H1 (cell line): ENCODE measurements around the gene TRMT61B. TPM values are rescaled to one million over a fixed set of nuclear protein-coding genes. Genes with fewer than 3 reads are reported as not detected.

Experiments used
- CTCF ChIA-PET: fragments of 300-600 bp; sonication (Branson Sonifier 250); formaldehyde crosslinking; loops from one replicate; lab custom pipeline; 2021; ENCODE audit not compliant: partially characterized antibody; lab: Charles Lee
- POLR2A ChIA-PET: fragments of 300-600 bp; sonication (Branson Sonifier 250); formaldehyde crosslinking; loops from one replicate; lab custom pipeline; 2021; ENCODE audit warnings: inconsistent platforms; ENCODE audit not compliant: partially characterized antibody; lab: Charles Lee
- DNase-seq, 2 experiments: peaks; one replicate each; pipeline versions ENCODE4 v3.0.0 to v3.0.0-alpha.2; 2010 to 2022; ENCODE audit warnings: low spot score in 2 of 2, low read depth in 1 of 2, mixed read lengths in 1 of 2
- FAIRE-seq: peaks from 2 replicates; lab custom pipeline; 2011; peaks lifted over from hg19 to GRCh38; lab: Jason Lieb, UNC
- H2AFZ ChIP-seq: 2 replicates; pipeline ENCODE4 v1.8.1; 2012; ENCODE audit warnings: low read length, inconsistent platforms
- H2AK5ac ChIP-seq: 2 replicates; pipeline ENCODE4 v1.6.1; 2013; ENCODE audit warnings: low read depth, low read length
- H2BK120ac ChIP-seq: replicated peaks from 2 replicates; pipeline ENCODE3; 2013; ENCODE audit warnings: low read depth, low read length, inconsistent platforms
- H2BK12ac ChIP-seq: 2 replicates; pipeline ENCODE4 v1.6.1; 2013; ENCODE audit warnings: low read depth, low read length
- H2BK15ac ChIP-seq: 2 replicates; pipeline ENCODE4 v1.6.1; 2013; ENCODE audit warnings: low read length
- H2BK20ac ChIP-seq: 2 replicates; pipeline ENCODE4 v1.6.1; 2013; ENCODE audit warnings: low read length
- H2BK5ac ChIP-seq: 2 replicates; pipeline ENCODE4 v1.6.1; 2013; ENCODE audit warnings: low read depth, low read length
- H3K14ac ChIP-seq: 2 replicates; pipeline ENCODE4 v1.6.1; 2013; ENCODE audit warnings: inconsistent platforms; ENCODE audit not compliant: insufficient read length
- H3K18ac ChIP-seq: 2 replicates; pipeline ENCODE4 v1.6.1; 2013; ENCODE audit warnings: low read length; ENCODE audit errors: extremely low read depth
- H3K23ac ChIP-seq: 2 replicates; pipeline ENCODE4 v1.6.1; 2013; ENCODE audit warnings: inconsistent platforms; ENCODE audit not compliant: insufficient read length
- H3K23me2 ChIP-seq: 2 replicates; pipeline ENCODE4 v1.6.1; 2013; ENCODE audit warnings: low read depth, low read length
- H3K27ac ChIP-seq: 2 replicates; pipeline ENCODE4 v1.6.1; 2011; ENCODE audit warnings: low read depth, low read length, inconsistent platforms
- H3K27me3 ChIP-seq, 4 experiments: replicated peaks in 1 of 4; 1 replicate in 1 of 4; 2 replicates in 3 of 4; pipeline versions ENCODE4 v1.6.1 to v1.8.1; 2011 to 2013; ENCODE audit warnings: low read length in 3 of 4, mild to moderate bottlenecking in 3 of 4, inconsistent platforms in 2 of 4, mixed read lengths in 2 of 4, moderate library complexity in 1 of 4; ENCODE audit not compliant: control insufficient read depth in 3 of 4, insufficient read depth in 3 of 4; ENCODE audit errors: extremely low read depth in 1 of 4
- H3K36me3 ChIP-seq, 4 experiments: 2 replicates each; pipeline versions ENCODE4 v1.6.1 to v1.8.1; 2011 to 2013; ENCODE audit warnings: mild to moderate bottlenecking in 4 of 4, low read length in 3 of 4, moderate library complexity in 2 of 4, control low read depth in 1 of 4, inconsistent platforms in 1 of 4; ENCODE audit not compliant: insufficient read depth in 4 of 4, control insufficient read depth in 2 of 4
- H3K4ac ChIP-seq: replicated peaks from 2 replicates; pipeline ENCODE3; 2013; ENCODE audit warnings: low read length, low read depth, mixed read lengths, inconsistent platforms; ENCODE audit not compliant: insufficient read length
- H3K4me1 ChIP-seq, 4 experiments: replicated peaks in 1 of 4; 1 replicate in 1 of 4; 2 replicates in 3 of 4; pipeline versions ENCODE4 v1.6.1 to v1.8.1; 2011 to 2013; ENCODE audit warnings: low read length in 3 of 4, inconsistent platforms in 2 of 4, mixed read lengths in 1 of 4; ENCODE audit not compliant: insufficient read depth in 4 of 4, control insufficient read depth in 3 of 4
- H3K4me2 ChIP-seq, 2 experiments: 2 replicates each; pipeline versions ENCODE4 v1.6.1 to v1.8.1; 2011 to 2013; ENCODE audit warnings: low read depth in 2 of 2, low read length in 2 of 2, control low read depth in 1 of 2, inconsistent platforms in 1 of 2, mild to moderate bottlenecking in 1 of 2; ENCODE audit not compliant: insufficient read depth in 1 of 2
- H3K4me3 ChIP-seq, 4 experiments: fragments of 200-600, 300-600 bp in 1 of 4; sonication (generic), shearing (Covaris generic), sonication (Bioruptor Twin) in 1 of 4; 2 replicates each; pipeline versions ENCODE4 v1.5.1 to v1.8.1; 2011 to 2016; ENCODE audit warnings: low read length in 4 of 4, low read depth in 3 of 4, control low read depth in 2 of 4, inconsistent platforms in 2 of 4, mild to moderate bottlenecking in 2 of 4, mixed read lengths in 1 of 4, moderate library complexity in 1 of 4; ENCODE audit not compliant: insufficient read depth in 2 of 4; ENCODE audit errors: extremely low read depth in 1 of 4
- H3K56ac ChIP-seq: replicated peaks from 2 replicates; pipeline ENCODE3; 2013; ENCODE audit warnings: low read depth, mild to moderate bottlenecking, mixed read lengths, low read length, inconsistent platforms; ENCODE audit not compliant: insufficient read length
- H3K79me1 ChIP-seq: 2 replicates; pipeline ENCODE4 v1.6.1; 2013; ENCODE audit warnings: low read depth, low read length, control low read depth
- H3K79me2 ChIP-seq, 2 experiments: 2 replicates each; pipeline versions ENCODE4 v1.6.1 to v1.8.1; 2012 to 2013; ENCODE audit warnings: low read length in 2 of 2, mild to moderate bottlenecking in 2 of 2, inconsistent platforms in 1 of 2; ENCODE audit not compliant: insufficient read depth in 2 of 2, control insufficient read depth in 1 of 2
- H3K9ac ChIP-seq, 4 experiments: replicated peaks in 1 of 4; 1 replicate in 1 of 4; 2 replicates in 3 of 4; pipeline versions ENCODE4 v1.6.1 to v1.8.1; 2011 to 2013; ENCODE audit warnings: low read depth in 3 of 4, low read length in 3 of 4, control low read depth in 2 of 4, mild to moderate bottlenecking in 2 of 4, moderate library complexity in 2 of 4, inconsistent platforms in 1 of 4; ENCODE audit errors: extremely low read depth in 1 of 4
- H3K9me3 ChIP-seq, 2 experiments: 2 replicates each; pipeline versions ENCODE4 v1.6.1 to v1.8.1; 2012 to 2013; ENCODE audit warnings: mild to moderate bottlenecking in 2 of 2, moderate library complexity in 2 of 2, control low read depth in 1 of 2, inconsistent platforms in 1 of 2, low read depth in 1 of 2, low read length in 1 of 2, mixed read lengths in 1 of 2; ENCODE audit not compliant: insufficient read depth in 2 of 2
- H4K20me1 ChIP-seq, 2 experiments: replicated peaks in 1 of 2; 2 replicates each; pipeline versions ENCODE3 to v1.8.1; 2011 to 2013; ENCODE audit warnings: inconsistent platforms in 2 of 2, low read length in 2 of 2, mild to moderate bottlenecking in 1 of 2; ENCODE audit not compliant: insufficient read depth in 2 of 2, control insufficient read depth in 1 of 2
- H4K5ac ChIP-seq: 2 replicates; pipeline ENCODE4 v1.6.1; 2013; ENCODE audit warnings: low read length, low read depth, mixed read lengths, inconsistent platforms; ENCODE audit not compliant: insufficient read length
- H4K8ac ChIP-seq: 2 replicates; pipeline ENCODE4 v1.8.0; 2013; ENCODE audit warnings: mild to moderate bottlenecking, moderate library complexity, low read length, inconsistent platforms; ENCODE audit not compliant: insufficient read depth; ENCODE audit errors: extremely low read depth
- H4K91ac ChIP-seq: replicated peaks from 2 replicates; pipeline ENCODE3; 2013; ENCODE audit warnings: low read length, mixed read lengths, inconsistent platforms; ENCODE audit not compliant: insufficient read length
- BRCA1 ChIP-seq: IDR thresholded peaks from 2 replicates; pipeline ENCODE4 v1.6.1; 2012; ENCODE audit warnings: low read depth, low read length, improper control_type of control experiment
- CBX8 ChIP-seq: fragments of 300-800, 300-1000 bp; sonication (generic); IDR thresholded peaks from 2 replicates; pipeline ENCODE4 v1.7.1; 2016; ENCODE audit warnings: low read depth, low read length, borderline replicate concordance
- FOSL1 ChIP-seq: IDR thresholded peaks from 2 replicates; pipeline ENCODE4 v1.6.1; 2011; ENCODE audit warnings: mild to moderate bottlenecking, low read depth, low read length, moderate library complexity; ENCODE audit not compliant: insufficient read depth
- SAP30 ChIP-seq: fragments of 300-600 bp; sonication (generic); IDR thresholded peaks from 2 replicates; pipeline ENCODE4 v1.7.1; 2012; ENCODE audit warnings: low read length, moderate library complexity, mild to moderate bottlenecking, inconsistent platforms; ENCODE audit not compliant: insufficient read depth, insufficient replicate concordance
- SRF ChIP-seq: IDR thresholded peaks from 2 replicates; pipeline ENCODE4 v1.6.1; 2011; ENCODE audit warnings: mild to moderate bottlenecking, low read depth, low read length, moderate library complexity
- TEAD4 ChIP-seq: IDR thresholded peaks from 2 replicates; pipeline ENCODE4 v1.6.1; 2012; ENCODE audit warnings: low read depth, low read length, inconsistent platforms, mixed read lengths
- YY1 ChIP-seq: IDR thresholded peaks from 2 replicates; pipeline ENCODE4 v1.6.1; 2011; ENCODE audit warnings: low read depth, mild to moderate bottlenecking, low read length
- WGBS, 2 experiments: shearing (Covaris generic) in 1 of 2; methylation state at CpG; one replicate each; pipeline versions ENCODE4 v1.1.6 to v1.1.7; 2013 to 2015; ENCODE audit warnings: low lambda C conversion rate in 2 of 2, mixed read lengths in 2 of 2, inconsistent platforms in 1 of 2, low coverage in 1 of 2, missing lambda C conversion rate in 1 of 2; ENCODE audit not compliant: insufficient replicate concordance in 2 of 2, insufficient coverage in 1 of 2, insufficient read length in 1 of 2; ENCODE audit errors: extremely low coverage in 1 of 2, missing lambda C conversion rate in 1 of 2; 5-methylcytosine and 5-hydroxymethylcytosine counted together
- polyA plus RNA-seq, 7 experiments: library from polyadenylated mRNA; depleted of rRNA in 3 of 7; stranded (reverse) in 5 of 7; unstranded in 2 of 7; fragments of >200 nt in 5 of 7; fragments of 200-250 nt in 2 of 7; gene quantifications; 1 replicate in 5 of 7; 2 replicates in 1 of 7; 4 replicates in 1 of 7; pipeline versions ENCODE4 v1.2.1 to v1.2.3, GENCODE V29; 2011 to 2013; ENCODE audit warnings: missing spikeins in 2 of 7, mixed read lengths in 2 of 7
- total RNA-seq: library from RNA; stranded (reverse); fragmentation: NEBNext Ultra II Directional; extraction: Animal tissue kit (Norgen Biotek cat#: 25700); gene quantifications from 2 replicates; pipeline ENCODE4 v1.2.1, GENCODE V29; 2021
- TF ChIP-seq, protein P1 (sequence below): IDR thresholded peaks from 2 replicates; pipeline ENCODE4 v1.6.1; 2011; ENCODE audit warnings: low read depth, mild to moderate bottlenecking, low read length; ENCODE audit not compliant: insufficient read depth

The TRMT61B gene
- total and polyA plus RNA-seq, 2 of the 8 experiments (the other 6 are each of a cell fraction or from before 2014, with no cell fraction given) = 10.4 to 27.8 TPM

DNA sequence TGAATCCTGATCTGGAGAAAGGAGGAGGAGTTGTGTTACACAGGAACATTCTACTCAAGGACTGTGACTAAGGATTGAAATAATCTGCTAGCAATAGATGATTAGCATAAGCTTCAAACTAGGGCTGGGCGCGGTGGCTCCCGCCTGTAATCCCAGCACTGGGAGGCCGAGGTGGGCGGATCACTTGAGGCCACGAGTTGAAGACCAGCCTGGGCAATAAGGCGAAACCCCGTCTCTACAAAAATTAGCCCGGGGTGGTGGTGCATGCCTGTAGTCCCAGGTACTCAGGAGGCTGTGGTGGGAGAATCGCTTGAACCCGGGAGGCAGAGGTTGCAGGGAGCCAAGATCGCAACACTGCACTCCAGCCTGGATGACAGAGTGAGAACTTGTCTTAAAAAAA, 1.5 kb downstream of the TRMT61B start:
- DNase-seq = no peak
- no peak overlapping the region for H4K5ac ChIP-seq
- no peak overlapping the region for H2BK12ac ChIP-seq
- H4K8ac ChIP-seq = no peak overlapping the region
- no peak for FAIRE-seq
- H3K4me1 ChIP-seq = no peaks in the 10 kb centered on the region; a peak in 1 of 7 replicates
- H3K9me3 ChIP-seq = no peaks in the 10 kb centered on the region
- no peak overlapping the region for H2BK120ac ChIP-seq
- H3K79me2 ChIP-seq = peaks cover 5 to 40% of the 10 kb centered on the region in 2 experiments
- no peak for TF ChIP-seq SRF
- no peak for TF ChIP-seq YY1
- TF ChIP-seq, protein P1, sequence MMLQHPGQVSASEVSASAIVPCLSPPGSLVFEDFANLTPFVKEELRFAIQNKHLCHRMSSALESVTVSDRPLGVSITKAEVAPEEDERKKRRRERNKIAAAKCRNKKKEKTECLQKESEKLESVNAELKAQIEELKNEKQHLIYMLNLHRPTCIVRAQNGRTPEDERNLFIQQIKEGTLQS = no peak
- no peak for TF ChIP-seq SAP30
- no peak for TF ChIP-seq TEAD4
- no peak for TF ChIP-seq BRCA1
- TF ChIP-seq FOSL1 = no peak
- no peak for TF ChIP-seq CBX8
- H3K14ac ChIP-seq = no peak overlapping the region
- ChIA-PET CTCF (interaction anchor here (2.7 kb wide), 1 partner anchor 28 kb away, joined by 9 read pairs; no protein-coding TSS in a partner anchor), POLR2A (interaction anchor here (1.3 to 4.0 kb wide), 5 partner anchors 8 to 45 kb away, joined by 4 to 63 read pairs (median 6); partner anchors contain the start of gene WDR43)
- H3K4ac ChIP-seq = no peak overlapping the region
- no peak overlapping the region for H2BK20ac ChIP-seq
- H4K91ac ChIP-seq = no peak overlapping the region
- H3K36me3 ChIP-seq = peaks cover 0 to 11% (median 0%) of the 10 kb centered on the region in 4 experiments; a peak in 1 of 8 replicates
- peak overlapping the region; percentile 58 to 90; a peak in 3 of 4 replicates for H3K4me2 ChIP-seq
- H3K9ac ChIP-seq = no peak overlapping the region; a peak in 1 of 7 replicates
- peak overlapping the region; percentile 11 to 86 (median 46); a peak in 5 of 8 replicates for H3K4me3 ChIP-seq
- WGBS, 2 experiments = 88% methylated on average over 12 of the region's 12 CpGs; no CpG with 5 or more reads in 1 of the 2 experiments
- H3K27me3 ChIP-seq = no peaks in the 10 kb centered on the region
- no peak overlapping the region for H2AFZ ChIP-seq
- H3K27ac ChIP-seq = no peak overlapping the region
- H2BK15ac ChIP-seq = no peak overlapping the region
- no peak overlapping the region for H3K56ac ChIP-seq
- H2AK5ac ChIP-seq = no peak overlapping the region
- 0 out of 2 replicates have a peak, but pooled peaks cover 4% of the 10 kb centered on the region for H3K79me1 ChIP-seq
- H4K20me1 ChIP-seq = peaks cover 0 to 1% of the 10 kb centered on the region in 2 experiments
- H3K18ac ChIP-seq = no peak overlapping the region
- 0 out of 2 replicates have a peak, but pooled peaks cover 6% of the 10 kb centered on the region for H3K23me2 ChIP-seq
- no peak overlapping the region for H3K23ac ChIP-seq
- no peak overlapping the region for H2BK5ac ChIP-seq
